PFSK-1 (cell line): ENCODE measurements around the gene WWC1.

ENCODE experiments used
- FOXP2 ChIP-seq: optimal IDR thresholded peaks from 2 replicates; pipeline ENCODE3; 2011; ENCODE audit warnings: borderline replicate concordance, control low read depth, inconsistent platforms; ENCODE audit not compliant: insufficient read depth; ENCODE audit errors: extremely low read length, extremely low read depth
- POLR2AphosphoS5 ChIP-seq: IDR thresholded peaks from 2 replicates; pipeline ENCODE4 v1.6.1; 2012; ENCODE audit warnings: low read depth, mild to moderate bottlenecking, control low read depth, low read length, moderate library complexity
- REST ChIP-seq, 2 experiments: IDR thresholded peaks; 2 replicates each; pipeline versions ENCODE4 v1.6.1 to v1.8.0; 2011 to 2012; ENCODE audit warnings: low read depth in 2 of 2, low read length in 2 of 2, control low read depth in 1 of 2, inconsistent platforms in 1 of 2, mild to moderate bottlenecking in 1 of 2, moderate library complexity in 1 of 2; ENCODE audit not compliant: insufficient read depth in 1 of 2
- SIN3A ChIP-seq: IDR thresholded peaks from 2 replicates; pipeline ENCODE4 v1.6.1; 2012; ENCODE audit warnings: mild to moderate bottlenecking, low read length, moderate library complexity, borderline replicate concordance; ENCODE audit not compliant: insufficient read depth
- TAF1 ChIP-seq: IDR thresholded peaks from 2 replicates; pipeline ENCODE4 v1.6.1; 2012; ENCODE audit warnings: low read length, control low read depth, borderline replicate concordance; ENCODE audit not compliant: insufficient read depth

DNA sequence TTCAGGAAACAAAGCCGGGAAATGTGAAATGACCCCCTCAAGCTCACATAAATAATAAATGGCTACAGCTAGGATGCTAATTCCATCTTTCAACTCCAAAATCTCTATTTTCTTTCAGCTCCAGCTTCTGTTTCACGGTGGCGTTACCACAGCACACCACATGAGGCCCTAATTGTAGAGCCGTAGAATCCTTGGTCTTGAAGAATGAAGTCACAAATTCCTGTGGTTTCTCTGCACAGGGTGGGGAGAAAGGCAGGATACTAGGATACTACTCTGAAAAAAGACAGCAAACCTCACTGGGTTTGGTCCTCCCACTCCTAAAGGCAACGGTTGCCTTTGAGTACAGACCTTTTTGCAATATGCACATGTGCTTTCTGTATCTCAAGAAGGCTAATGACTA, 180.9 kb downstream of the WWC1 start:
- TF ChIP-seq POLR2AphosphoS5 (no peak), TAF1 (no peak), SIN3A (no peak), REST (IDR thresholded peaks at IDR 0.05; ENCODE audit: insufficient read depth in 1 of 2, low read depth in 2 of 2, low read length in 2 of 2) (no peak), FOXP2 (no peak)
